Gastrocnemius medialis (tissue), 4 donors: ENCODE measurements around the gene LAYN. TPM values are rescaled to one million over a fixed set of nuclear protein-coding genes. Genes with fewer than 3 reads are reported as not detected.

ENCODE experiments used
- ATAC-seq, 2 donors: fragments of 150-250 bp; one replicate each; pipeline ENCODE4 v1.9.1; 2016
- DNase-seq, 2 donors: peaks; one replicate each; pipeline ENCODE4 v3.0.0-alpha.2; 2019
- H3K27ac ChIP-seq, 4 donors: fragments of 200-600 bp; sonication (generic); 1 replicate in 1 of 4; 2 replicates in 3 of 4; pipeline ENCODE4 v1.5.1; 2016 to 2018; ENCODE audit warnings: mild to moderate bottlenecking in 2 of 4, moderate library complexity in 1 of 4
- H3K27me3 ChIP-seq, 3 donors: fragments of 200-600 bp; sonication (generic) in 2 of 3; 1 replicate in 1 of 3; 2 replicates in 2 of 3; pipeline versions ENCODE4 v1.5.1 to v1.6.0; 2016 to 2019; ENCODE audit warnings: mild to moderate bottlenecking in 1 of 3, moderate library complexity in 1 of 3
- H3K36me3 ChIP-seq, 2 donors: fragments of 200-600 bp; sonication (generic) in 1 of 2; one replicate each; pipeline ENCODE4 v1.5.1; 2017 to 2018
- H3K4me1 ChIP-seq, 2 donors: fragments of 200-600 bp; sonication (generic) in 1 of 2; one replicate each; pipeline ENCODE4 v1.5.1; 2016 to 2017; ENCODE audit warnings: mild to moderate bottlenecking in 2 of 2
- H3K4me3 ChIP-seq, 4 donors: fragments of 200-600 bp; sonication (generic) in 3 of 4; 1 replicate in 1 of 4; 2 replicates in 3 of 4; pipeline ENCODE4 v1.5.1; 2016 to 2019; ENCODE audit warnings: mild to moderate bottlenecking in 2 of 4
- H3K9me3 ChIP-seq, 3 donors: fragments of 200-600 bp; sonication (generic) in 2 of 3; 1 replicate in 1 of 3; 2 replicates in 2 of 3; pipeline ENCODE4 v1.5.1; 2016 to 2019
- POLR2A ChIP-seq, 2 donors: fragments of 450-650 bp; IDR thresholded peaks; one replicate each; pipeline ENCODE4 v1.6.1; 2017; ENCODE audit warnings: antibody characterized with exemption in 2 of 2, mild to moderate bottlenecking in 2 of 2, moderate library complexity in 2 of 2
- in situ Hi-C, 4 donors: fragments of 200-750 bp; cut with MboI; loops; one replicate each; pipeline versions ENCODE4 v1.15.0 to v1.8.0; 2017; ENCODE audit warnings: low sequenced_read_pairs in 4 of 4
- intact Hi-C: fragments of 100-400 bp; cut with DNase I; formaldehyde crosslinking; loops from one replicate; pipeline ENCODE4 v1.15.1; 2023; ENCODE audit warnings: low total_unique reads
- total RNA-seq, 4 donors: library from RNA; depleted of rRNA; stranded (reverse); fragments of >200 nt; gene quantifications; one replicate each; pipeline versions ENCODE4 v1.1.0 to v1.2.3, GENCODE V29; 2016
- TF ChIP-seq, protein P1 (sequence below), 5 experiments: fragments of 450-650 bp in 3 of 5; fragments of 200-600 bp in 2 of 5; sonication (generic) in 2 of 5; IDR thresholded peaks in 4 of 5; conservative IDR thresholded peaks in 1 of 5; 1 replicate in 4 of 5; 2 replicates in 1 of 5; pipeline ENCODE4 v1.5.1; 2016 to 2019; ENCODE audit warnings: antibody characterized with exemption in 5 of 5, mild to moderate bottlenecking in 3 of 5, moderate library complexity in 3 of 5

LAYN gene
- total RNA-seq, 4 donors from 2014 or later: 0.46 to 3.7 (median 0.72) TPM; not detected in 1

DNA sequence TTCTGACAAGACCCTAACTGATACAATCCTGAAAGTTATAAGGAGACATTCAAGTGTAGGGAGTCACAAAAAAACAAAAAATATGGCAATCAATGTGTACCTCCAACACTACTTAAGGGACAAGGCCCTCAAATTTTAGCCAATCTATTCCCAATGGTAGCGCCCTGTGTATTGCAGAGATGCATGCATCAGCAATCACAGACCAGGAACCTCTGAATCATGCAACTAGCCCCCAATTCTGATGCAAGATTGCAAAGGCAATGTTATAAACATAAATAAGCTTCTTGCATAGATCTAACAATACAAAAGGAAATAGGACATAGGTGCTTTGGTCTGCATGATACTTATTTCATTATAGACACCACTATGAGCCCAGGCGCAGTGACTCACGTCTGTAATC, 32.1 kb downstream of the LAYN start:
- intact Hi-C loops (no loop called here), in situ Hi-C loops (loop anchor here in 1 of 4 donors (10.0 kb wide), 1 partner anchor 272 kb away; no protein-coding TSS in a partner anchor)
- no peak for TF ChIP-seq POLR2A (IDR thresholded peaks at IDR 0.05)
- TF ChIP-seq, protein P1, sequence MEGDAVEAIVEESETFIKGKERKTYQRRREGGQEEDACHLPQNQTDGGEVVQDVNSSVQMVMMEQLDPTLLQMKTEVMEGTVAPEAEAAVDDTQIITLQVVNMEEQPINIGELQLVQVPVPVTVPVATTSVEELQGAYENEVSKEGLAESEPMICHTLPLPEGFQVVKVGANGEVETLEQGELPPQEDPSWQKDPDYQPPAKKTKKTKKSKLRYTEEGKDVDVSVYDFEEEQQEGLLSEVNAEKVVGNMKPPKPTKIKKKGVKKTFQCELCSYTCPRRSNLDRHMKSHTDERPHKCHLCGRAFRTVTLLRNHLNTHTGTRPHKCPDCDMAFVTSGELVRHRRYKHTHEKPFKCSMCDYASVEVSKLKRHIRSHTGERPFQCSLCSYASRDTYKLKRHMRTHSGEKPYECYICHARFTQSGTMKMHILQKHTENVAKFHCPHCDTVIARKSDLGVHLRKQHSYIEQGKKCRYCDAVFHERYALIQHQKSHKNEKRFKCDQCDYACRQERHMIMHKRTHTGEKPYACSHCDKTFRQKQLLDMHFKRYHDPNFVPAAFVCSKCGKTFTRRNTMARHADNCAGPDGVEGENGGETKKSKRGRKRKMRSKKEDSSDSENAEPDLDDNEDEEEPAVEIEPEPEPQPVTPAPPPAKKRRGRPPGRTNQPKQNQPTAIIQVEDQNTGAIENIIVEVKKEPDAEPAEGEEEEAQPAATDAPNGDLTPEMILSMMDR (IDR thresholded peaks at IDR 0.05 in 4 of 5, conservative IDR thresholded peaks at IDR 0.05 in 1 of 5): no peak
- no peak for ATAC-seq
- Histone ChIP-seq H3K27ac (no peak overlapping the region), H3K9me3 (no peaks in the 10 kb centered on the region), H3K4me1 (peaks cover 17 to 21% of the 10 kb centered on the region in 2 donors), H3K36me3 (no peaks in the 10 kb centered on the region), H3K4me3 (no peak overlapping the region), H3K27me3 (no peaks in the 10 kb centered on the region)
- no peak for DNase-seq

DNA sequence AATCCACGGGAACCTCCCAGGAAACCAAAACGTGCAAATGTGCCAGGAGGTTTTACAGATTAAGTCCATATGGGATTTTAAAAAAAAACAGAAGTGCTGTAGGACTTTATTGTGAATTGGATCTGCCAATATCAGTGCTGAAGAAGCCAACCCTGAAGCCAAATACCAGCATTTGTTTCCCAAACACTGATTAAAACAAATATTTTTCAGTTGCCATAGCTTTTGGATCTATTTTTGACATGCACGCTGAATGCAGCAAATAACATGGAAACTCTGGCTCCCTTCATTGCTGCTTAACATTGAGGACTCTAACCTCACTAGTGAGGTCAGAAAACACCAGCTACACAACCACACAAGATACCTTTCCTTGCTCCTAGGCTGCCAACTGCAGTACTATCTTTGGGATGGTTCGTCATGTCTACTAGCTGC, 33.3 kb downstream of the LAYN start:
- H3K27ac ChIP-seq: peak overlapping the region; percentile 49 to 79 (median 68)
- no peaks in the 10 kb centered on the region for H3K9me3 ChIP-seq
- H3K4me3 ChIP-seq: peak overlapping the region; percentile 0 to 26 (median 14)
- H3K27me3 ChIP-seq: no peaks in the 10 kb centered on the region
- intact Hi-C loops: no loop called here
- peak; percentile 98 to 99 for ATAC-seq
- H3K36me3 ChIP-seq: no peaks in the 10 kb centered on the region
- H3K4me1 ChIP-seq: peaks cover 17 to 21% of the 10 kb centered on the region in 2 donors
- in situ Hi-C loops: loop anchor here in 1 of 4 donors (10.0 kb wide), 1 partner anchor 271 kb away; no protein-coding TSS in a partner anchor
- peak; percentile 44 to 46 for DNase-seq
- TF ChIP-seq POLR2A (IDR thresholded peaks at IDR 0.05): no peak
- TF ChIP-seq, protein P1 (IDR thresholded peaks at IDR 0.05 in 4 of 5, conservative IDR thresholded peaks at IDR 0.05 in 1 of 5): no peak

DNA sequence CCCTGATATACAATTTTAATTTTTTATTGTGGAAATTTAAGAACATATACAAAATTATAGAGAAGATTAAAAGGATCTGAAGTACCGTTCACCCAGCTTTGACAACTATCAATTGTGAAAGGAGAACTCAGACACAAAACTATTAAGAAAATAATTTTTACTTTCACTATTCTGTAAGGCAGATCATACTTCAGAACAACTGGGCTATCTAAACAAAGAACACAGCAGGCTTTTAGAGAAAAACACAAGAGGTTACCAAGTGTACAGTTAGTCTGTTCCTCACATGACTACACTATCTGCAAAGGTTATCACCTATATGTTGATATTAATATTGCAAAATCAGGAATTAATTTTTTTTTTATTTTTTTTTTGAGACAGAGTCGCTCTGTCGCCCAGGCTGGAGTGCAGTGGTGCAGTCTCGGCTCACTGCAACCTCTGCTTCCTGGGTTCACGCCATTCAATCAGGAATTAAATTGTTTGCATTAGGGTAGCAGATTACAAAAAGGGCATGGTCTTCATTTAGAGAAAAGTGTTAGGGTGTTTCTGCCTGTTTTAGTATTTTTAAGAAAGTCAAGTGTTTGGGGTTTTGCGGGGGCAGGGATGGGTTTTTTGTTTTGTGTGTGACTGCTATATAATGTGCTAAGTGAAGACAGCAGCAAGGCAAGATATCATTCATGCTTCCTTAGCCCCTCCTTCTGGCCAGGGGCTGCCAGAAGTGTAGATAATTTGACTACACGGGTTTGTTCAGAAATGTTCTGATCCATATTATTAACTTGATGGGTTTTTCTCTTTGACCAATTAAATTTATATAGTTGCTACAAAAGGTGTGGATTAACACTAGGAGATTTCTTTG, 34.1 kb downstream of the LAYN start:
- intact Hi-C loops: no loop called here
- TF ChIP-seq, protein P1 (IDR thresholded peaks at IDR 0.05 in 4 of 5, conservative IDR thresholded peaks at IDR 0.05 in 1 of 5): no peak
- no peak for TF ChIP-seq POLR2A (IDR thresholded peaks at IDR 0.05)
- Histone ChIP-seq H3K27me3 (no peaks in the 10 kb centered on the region), H3K4me3 (peak overlapping the region; percentile 6 to 26 (median 16)), H3K4me1 (peaks cover 17 to 21% of the 10 kb centered on the region in 2 donors), H3K36me3 (no peaks in the 10 kb centered on the region), H3K9me3 (no peaks in the 10 kb centered on the region), H3K27ac (peak overlapping the region; percentile 49 to 79 (median 68))
- no peak for DNase-seq
- ATAC-seq: peak; percentile 25 to 43
- in situ Hi-C loops: loop anchor here in 1 of 4 donors (10.0 kb wide), 1 partner anchor 270 kb away; no protein-coding TSS in a partner anchor

DNA sequence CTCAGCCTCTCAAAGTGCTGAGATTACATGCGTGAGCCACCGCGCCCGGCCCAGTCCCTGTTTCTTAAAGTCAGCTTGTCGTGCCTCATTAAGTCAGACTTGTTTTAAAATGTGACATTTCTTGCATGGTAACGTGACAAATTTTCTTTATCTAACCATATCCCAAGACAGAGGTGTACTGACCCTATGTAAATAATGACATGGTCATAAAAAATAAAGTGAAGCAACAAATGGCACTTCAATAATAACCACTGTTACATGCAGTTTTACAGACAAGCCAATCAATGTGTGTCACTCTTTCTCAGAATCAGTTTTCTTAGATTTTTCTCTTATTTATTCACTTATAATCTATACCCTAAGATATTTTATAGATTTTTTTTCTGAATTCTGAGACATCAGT, 35.2 kb downstream of the LAYN start:
- Histone ChIP-seq H3K9me3 (no peaks in the 10 kb centered on the region), H3K27ac (no peak overlapping the region), H3K4me3 (no peak overlapping the region), H3K4me1 (peaks cover 17 to 21% of the 10 kb centered on the region in 2 donors), H3K27me3 (no peaks in the 10 kb centered on the region), H3K36me3 (no peaks in the 10 kb centered on the region)
- no peak for DNase-seq
- intact Hi-C loops: no loop called here
- no peak for ATAC-seq
- in situ Hi-C loops: loop anchor here in 1 of 4 donors (10.0 kb wide), 1 partner anchor 269 kb away; no protein-coding TSS in a partner anchor
- TF ChIP-seq, protein P1 (IDR thresholded peaks at IDR 0.05 in 4 of 5, conservative IDR thresholded peaks at IDR 0.05 in 1 of 5): no peak
- TF ChIP-seq POLR2A (IDR thresholded peaks at IDR 0.05): no peak
